OCI-LY1 (cell line): Measurements from ENCODE around the gene OPN4.

Experiments used
- H2AFZ ChIP-seq: fragments of 200-600 bp; sonication (generic), shearing (Covaris generic); 2 replicates; pipeline ENCODE4 v1.6.0; 2014; ENCODE audit warnings: antibody characterized with exemption, mild to moderate bottlenecking, low read length
- H3F3A ChIP-seq: fragments of 200-600 bp; sonication (generic), shearing (Covaris generic); 2 replicates; pipeline ENCODE4 v1.6.0; 2014; ENCODE audit warnings: mild to moderate bottlenecking, antibody characterized with exemption, low read length, moderate library complexity; ENCODE audit not compliant: insufficient read depth
- H3K27ac ChIP-seq: fragments of 200-600 bp; sonication (generic); 2 replicates; pipeline ENCODE4 v1.5.1; 2014; ENCODE audit warnings: low read length, mixed run types, mild to moderate bottlenecking, low read depth; ENCODE audit not compliant: poor library complexity, severe bottlenecking
- H3K27me3 ChIP-seq: fragments of 200-600 bp; sonication (generic); 2 replicates; pipeline ENCODE4 v1.6.0; 2014; ENCODE audit warnings: antibody characterized with exemption, mild to moderate bottlenecking, low read length, moderate library complexity; ENCODE audit not compliant: insufficient read depth
- H3K36me3 ChIP-seq: fragments of 200-600 bp; sonication (generic); 2 replicates; pipeline ENCODE4 v1.6.1; 2014; ENCODE audit warnings: mild to moderate bottlenecking, antibody characterized with exemption, low read length, moderate library complexity, mixed read lengths; ENCODE audit not compliant: insufficient read depth
- H3K4me1 ChIP-seq: fragments of 200-600 bp; sonication (generic); 2 replicates; pipeline ENCODE4 v1.5.1; 2014; ENCODE audit warnings: mild to moderate bottlenecking, low read length, moderate library complexity; ENCODE audit not compliant: insufficient read depth, severe bottlenecking
- H3K4me2 ChIP-seq: fragments of 200-600 bp; sonication (generic), shearing (Covaris generic); 2 replicates; pipeline ENCODE4 v1.6.1; 2014; ENCODE audit warnings: low read length
- H3K4me3 ChIP-seq: fragments of 200-600 bp; sonication (generic); 2 replicates; pipeline ENCODE4 v1.5.1; 2014; ENCODE audit warnings: low read length, low read depth, mild to moderate bottlenecking, mixed read lengths; ENCODE audit not compliant: poor library complexity, severe bottlenecking
- H3K79me2 ChIP-seq: fragments of 200-600 bp; shearing (Covaris generic); 2 replicates; pipeline ENCODE4 v1.6.1; 2016; ENCODE audit warnings: mixed run types, low read length, mixed read lengths; ENCODE audit not compliant: insufficient read depth
- H3K9ac ChIP-seq: fragments of 200-600 bp; sonication (generic), shearing (Covaris generic); 2 replicates; pipeline ENCODE4 v1.6.1; 2014; ENCODE audit warnings: mild to moderate bottlenecking, low read length, mixed read lengths
- H3K9me2 ChIP-seq: fragments of 200-600 bp; sonication (generic), shearing (Covaris generic); 2 replicates; pipeline ENCODE4 v1.6.1; 2014; ENCODE audit warnings: low read depth, mild to moderate bottlenecking, low read length, mixed read lengths
- H3K9me3 ChIP-seq: fragments of 200-600 bp; shearing (Covaris generic); 2 replicates; pipeline ENCODE4 v1.6.1; 2014; ENCODE audit warnings: low read length, mixed read lengths
- H4K20me1 ChIP-seq: fragments of 200-600 bp; sonication (generic), shearing (Covaris generic); 2 replicates; pipeline ENCODE4 v1.6.0; 2016; ENCODE audit warnings: mild to moderate bottlenecking, low read length; ENCODE audit not compliant: insufficient read depth
- EZH2 ChIP-seq: fragments of 200-600 bp; sonication (generic), shearing (Covaris generic); IDR thresholded peaks from 2 replicates; pipeline ENCODE4 v1.8.0; 2017; ENCODE audit warnings: borderline replicate concordance, mixed run types, mild to moderate bottlenecking, antibody characterized with exemption, low read length, moderate library complexity, mixed read lengths
- TF ChIP-seq, protein P1 (sequence below): fragments of 200-600 bp; sonication (generic), shearing (Covaris generic); IDR thresholded peaks from 2 replicates; pipeline ENCODE4 v1.5.1; 2017; ENCODE audit warnings: mild to moderate bottlenecking, antibody characterized with exemption, low read length, moderate library complexity, mixed read lengths

The OPN4 gene

DNA sequence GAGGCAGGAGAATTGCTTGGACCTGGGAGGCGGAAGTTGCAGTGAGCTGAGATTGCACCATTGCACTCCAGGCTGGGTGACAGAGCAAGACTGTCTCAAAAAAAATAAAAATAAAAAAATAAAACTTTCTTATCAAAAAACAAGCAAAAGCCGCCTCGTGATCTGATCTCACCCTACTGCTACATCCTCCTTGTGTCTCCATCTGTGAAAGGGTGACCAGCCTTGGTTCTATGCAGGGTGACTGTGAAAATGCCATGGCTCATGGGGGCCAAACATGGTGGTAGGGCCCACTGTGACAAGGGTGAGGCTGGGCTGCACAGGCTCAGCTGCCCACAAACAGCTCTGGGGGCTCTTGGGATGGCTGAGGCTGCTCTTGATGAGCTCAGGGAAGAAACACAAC is 968 bp upstream of the OPN4 start:
- TF ChIP-seq, protein P1, sequence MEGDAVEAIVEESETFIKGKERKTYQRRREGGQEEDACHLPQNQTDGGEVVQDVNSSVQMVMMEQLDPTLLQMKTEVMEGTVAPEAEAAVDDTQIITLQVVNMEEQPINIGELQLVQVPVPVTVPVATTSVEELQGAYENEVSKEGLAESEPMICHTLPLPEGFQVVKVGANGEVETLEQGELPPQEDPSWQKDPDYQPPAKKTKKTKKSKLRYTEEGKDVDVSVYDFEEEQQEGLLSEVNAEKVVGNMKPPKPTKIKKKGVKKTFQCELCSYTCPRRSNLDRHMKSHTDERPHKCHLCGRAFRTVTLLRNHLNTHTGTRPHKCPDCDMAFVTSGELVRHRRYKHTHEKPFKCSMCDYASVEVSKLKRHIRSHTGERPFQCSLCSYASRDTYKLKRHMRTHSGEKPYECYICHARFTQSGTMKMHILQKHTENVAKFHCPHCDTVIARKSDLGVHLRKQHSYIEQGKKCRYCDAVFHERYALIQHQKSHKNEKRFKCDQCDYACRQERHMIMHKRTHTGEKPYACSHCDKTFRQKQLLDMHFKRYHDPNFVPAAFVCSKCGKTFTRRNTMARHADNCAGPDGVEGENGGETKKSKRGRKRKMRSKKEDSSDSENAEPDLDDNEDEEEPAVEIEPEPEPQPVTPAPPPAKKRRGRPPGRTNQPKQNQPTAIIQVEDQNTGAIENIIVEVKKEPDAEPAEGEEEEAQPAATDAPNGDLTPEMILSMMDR: no peak
- no peak for TF ChIP-seq EZH2
- Histone ChIP-seq H4K20me1 (no peaks in the 10 kb centered on the region), H3K4me1 (no peaks in the 10 kb centered on the region), H3K4me2 (no peak overlapping the region), H3K4me3 (no peak overlapping the region), H3K36me3 (no peaks in the 10 kb centered on the region), H3K79me2 (no peaks in the 10 kb centered on the region), H3F3A (no peaks in the 10 kb centered on the region), H3K27me3 (0 out of 2 replicates have a peak, but pooled peaks cover 3% of the 10 kb centered on the region), H3K9me3 (no peaks in the 10 kb centered on the region), H2AFZ (no peak overlapping the region), H3K27ac (no peak overlapping the region), H3K9me2 (no peaks in the 10 kb centered on the region), H3K9ac (no peak overlapping the region)

GRCh38 chr10:86653987-86654386 is 360 bp upstream of the OPN4 start:
- Histone ChIP-seq H2AFZ (no peak overlapping the region), H3K36me3 (no peaks in the 10 kb centered on the region), H4K20me1 (no peaks in the 10 kb centered on the region), H3K9me2 (no peaks in the 10 kb centered on the region), H3K4me3 (no peak overlapping the region), H3K9ac (no peak overlapping the region), H3K79me2 (no peaks in the 10 kb centered on the region), H3K27me3 (0 out of 2 replicates have a peak, but pooled peaks cover 9% of the 10 kb centered on the region), H3K4me1 (no peaks in the 10 kb centered on the region), H3K4me2 (no peak overlapping the region), H3K27ac (no peak overlapping the region), H3K9me3 (no peaks in the 10 kb centered on the region), H3F3A (no peaks in the 10 kb centered on the region)
- TF ChIP-seq, protein P1: no peak
- no peak for TF ChIP-seq EZH2

DNA sequence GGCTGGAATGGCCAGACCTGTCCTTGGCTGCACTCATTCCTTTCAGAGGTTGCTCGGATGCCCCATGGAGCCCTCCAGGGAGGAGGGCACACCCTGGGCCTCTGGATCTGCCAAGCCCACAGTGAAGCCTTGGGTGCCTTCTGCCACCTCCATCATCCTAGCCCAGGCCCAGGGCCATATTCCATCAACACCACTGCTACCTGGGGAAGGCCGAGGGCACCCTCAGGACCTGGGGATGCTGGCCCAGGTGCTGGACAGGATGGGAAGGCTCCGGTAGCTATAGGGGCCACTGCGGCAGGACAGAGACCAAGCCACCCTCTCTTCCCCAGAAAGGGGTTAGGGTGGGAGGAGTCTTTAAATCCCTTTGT is 810 bp downstream of the OPN4 start:
- H3K9me3 ChIP-seq: no peaks in the 10 kb centered on the region
- no peak overlapping the region for H3K4me3 ChIP-seq
- H3K9me2 ChIP-seq: no peaks in the 10 kb centered on the region
- H3K4me2 ChIP-seq: no peak overlapping the region
- H3K27ac ChIP-seq: no peak overlapping the region
- H3K27me3 ChIP-seq: 0 out of 2 replicates have a peak, but pooled peaks cover 13% of the 10 kb centered on the region
- H3K36me3 ChIP-seq: no peaks in the 10 kb centered on the region
- no peaks in the 10 kb centered on the region for H4K20me1 ChIP-seq
- TF ChIP-seq, protein P1: no peak
- TF ChIP-seq EZH2: no peak
- no peak overlapping the region for H3K9ac ChIP-seq
- H3K4me1 ChIP-seq: no peaks in the 10 kb centered on the region
- no peaks in the 10 kb centered on the region for H3K79me2 ChIP-seq
- H2AFZ ChIP-seq: no peak overlapping the region
- no peaks in the 10 kb centered on the region for H3F3A ChIP-seq
